GM21390 (cell line): ENCODE measurements around the gene RRAD.
A peak's percentile ranks its signal among the peaks of the same experiment; 100 is the strongest.

Experiments
- ATAC-seq: cut with Tn5 transposase; IDR thresholded peaks from one replicate; pipeline ENCODE4 v1.9.1; 2021; ENCODE audit not compliant: unreplicated experiment

RRAD gene

DNA sequence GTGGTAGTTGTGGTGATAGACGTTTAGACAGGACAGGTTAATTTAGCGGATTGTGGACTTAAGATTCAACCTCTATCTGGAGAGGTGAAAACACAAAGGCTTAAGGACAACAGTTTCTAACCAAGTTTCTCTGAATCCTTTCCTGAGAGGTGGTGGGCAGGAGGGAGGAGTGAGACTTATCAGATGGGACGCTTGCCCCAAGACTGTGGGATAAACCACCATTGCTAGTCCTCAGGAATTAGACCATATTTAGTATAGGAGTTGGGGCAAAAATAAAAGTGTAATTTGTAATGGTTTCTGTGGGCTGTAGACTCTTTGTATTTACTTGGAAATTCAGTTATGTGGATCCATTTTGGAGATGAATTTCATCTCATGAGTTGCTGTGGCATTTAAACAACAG lies 38.4 kb downstream of the RRAD start:
- no peak for ATAC-seq

DNA sequence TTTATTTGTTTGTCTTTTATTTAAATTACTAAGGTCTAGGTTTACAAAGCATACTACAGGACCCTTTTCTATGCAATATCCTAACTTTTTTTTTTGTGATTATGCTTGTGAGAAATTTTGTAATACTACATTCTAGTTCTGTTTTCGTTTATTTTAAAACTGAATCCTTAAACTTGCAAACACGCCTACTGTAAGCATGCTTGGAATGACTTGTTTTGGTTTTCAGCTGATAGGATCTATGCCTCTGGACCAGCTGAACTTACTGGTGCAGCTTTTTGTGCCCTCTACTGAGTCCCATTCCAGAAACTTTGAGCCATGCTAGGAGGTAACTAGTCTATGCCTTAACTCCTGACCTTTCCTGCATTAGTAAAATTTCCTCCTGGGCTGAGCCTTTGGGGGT lies 39.0 kb downstream of the RRAD start:
- ATAC-seq, result no peak

DNA sequence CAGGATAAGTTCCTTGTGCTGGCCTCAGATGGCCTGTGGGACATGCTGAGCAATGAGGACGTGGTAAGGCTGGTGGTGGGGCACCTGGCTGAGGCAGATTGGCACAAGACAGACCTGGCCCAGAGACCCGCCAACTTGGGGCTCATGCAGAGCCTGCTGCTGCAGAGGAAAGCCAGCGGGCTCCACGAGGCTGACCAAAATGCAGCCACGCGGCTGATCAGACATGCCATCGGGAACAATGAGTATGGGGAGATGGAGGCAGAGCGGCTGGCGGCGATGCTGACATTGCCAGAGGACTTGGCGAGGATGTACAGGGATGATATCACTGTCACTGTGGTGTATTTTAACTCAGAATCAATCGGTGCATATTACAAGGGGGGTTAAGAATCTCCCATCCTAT lies 39.8 kb downstream of the RRAD start:
- ATAC-seq, result no peak

DNA sequence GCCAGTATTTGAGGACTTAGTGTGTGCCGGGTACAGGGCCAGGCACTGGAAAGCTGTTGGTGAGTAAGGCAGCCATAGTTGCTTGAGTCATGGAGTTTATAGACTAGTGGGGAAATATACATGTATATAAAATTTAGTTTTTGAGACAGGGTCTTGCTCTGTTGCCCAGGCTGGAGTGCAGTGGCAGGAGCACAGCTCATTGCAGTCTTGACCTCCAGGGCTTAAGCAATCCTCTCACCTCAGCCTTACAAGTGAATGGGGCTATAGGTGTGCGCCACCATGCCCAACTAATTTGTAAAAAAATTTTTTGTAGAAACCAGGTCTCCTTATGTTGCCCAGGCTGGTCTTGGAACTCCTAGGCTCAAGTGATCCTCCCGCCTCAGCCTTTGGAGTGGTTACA lies 42.6 kb downstream of the RRAD start:
- ATAC-seq, result no peak

DNA sequence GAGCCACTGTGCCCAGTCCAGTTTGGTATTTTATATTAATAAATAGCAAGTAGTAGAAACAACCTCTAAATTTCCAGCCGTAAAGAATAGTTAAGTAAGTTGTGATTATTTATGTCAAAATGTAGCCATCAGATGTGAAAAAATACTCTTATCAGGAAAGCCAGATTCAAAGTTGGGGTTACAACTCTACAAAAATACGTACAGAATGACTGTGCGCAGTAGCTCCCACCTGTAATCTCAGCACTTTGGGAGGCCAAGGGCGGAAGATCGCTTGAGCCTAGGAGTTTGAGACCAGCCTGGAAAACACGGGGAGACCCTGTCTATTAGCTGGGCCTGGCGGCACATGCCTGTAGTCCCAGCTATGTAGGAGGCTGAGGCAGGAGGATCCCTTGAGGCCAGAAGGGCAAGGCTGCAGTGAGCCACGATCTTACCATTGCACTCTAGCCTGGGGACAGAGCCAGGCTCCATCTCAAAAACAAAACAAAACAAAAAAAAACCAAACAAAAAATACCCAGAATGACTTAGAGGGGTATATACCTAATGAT lies 43.3 kb downstream of the RRAD start:
- no peak for ATAC-seq

DNA sequence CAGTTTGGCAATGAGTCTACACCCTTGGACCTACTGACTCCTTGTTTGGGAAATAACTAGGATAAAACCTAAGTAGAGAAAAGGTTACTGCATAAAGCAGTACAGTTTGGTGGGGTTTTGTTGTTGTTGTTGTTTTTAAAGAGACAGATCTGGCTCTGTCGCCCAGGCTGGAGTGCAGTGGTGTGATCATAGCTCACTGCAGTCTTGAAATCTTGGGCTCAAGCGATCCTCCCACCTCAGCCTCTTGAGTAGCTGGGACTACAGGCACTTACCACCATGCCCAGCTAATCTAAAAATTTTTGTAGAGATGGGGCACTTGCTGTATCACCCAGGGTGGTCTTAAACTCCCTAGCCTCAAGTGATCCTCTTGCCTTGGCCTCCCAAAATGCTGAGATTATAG lies 43.8 kb downstream of the RRAD start:
- no peak for ATAC-seq

DNA sequence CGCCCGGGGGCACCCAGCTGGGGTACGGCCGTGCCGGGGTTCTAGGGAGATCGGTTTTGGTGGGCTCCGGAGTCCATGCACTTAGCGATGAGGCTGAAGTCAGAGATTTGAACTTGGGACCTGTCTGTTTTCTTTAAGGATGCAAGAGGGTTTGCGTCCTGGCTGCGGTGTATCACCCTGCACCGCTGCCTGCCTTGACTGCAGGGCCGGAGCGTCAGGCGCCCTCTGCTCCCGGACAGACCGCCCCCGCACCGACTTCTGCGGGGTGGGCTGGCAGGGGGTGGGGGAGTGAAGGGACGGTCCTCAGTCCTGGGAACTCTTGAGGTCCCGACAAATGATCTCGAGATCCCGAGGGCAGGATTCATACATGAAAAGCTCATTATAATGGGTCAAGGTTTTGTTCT lies 44.3 kb downstream of the RRAD start:
- ATAC-seq, result no peak

DNA sequence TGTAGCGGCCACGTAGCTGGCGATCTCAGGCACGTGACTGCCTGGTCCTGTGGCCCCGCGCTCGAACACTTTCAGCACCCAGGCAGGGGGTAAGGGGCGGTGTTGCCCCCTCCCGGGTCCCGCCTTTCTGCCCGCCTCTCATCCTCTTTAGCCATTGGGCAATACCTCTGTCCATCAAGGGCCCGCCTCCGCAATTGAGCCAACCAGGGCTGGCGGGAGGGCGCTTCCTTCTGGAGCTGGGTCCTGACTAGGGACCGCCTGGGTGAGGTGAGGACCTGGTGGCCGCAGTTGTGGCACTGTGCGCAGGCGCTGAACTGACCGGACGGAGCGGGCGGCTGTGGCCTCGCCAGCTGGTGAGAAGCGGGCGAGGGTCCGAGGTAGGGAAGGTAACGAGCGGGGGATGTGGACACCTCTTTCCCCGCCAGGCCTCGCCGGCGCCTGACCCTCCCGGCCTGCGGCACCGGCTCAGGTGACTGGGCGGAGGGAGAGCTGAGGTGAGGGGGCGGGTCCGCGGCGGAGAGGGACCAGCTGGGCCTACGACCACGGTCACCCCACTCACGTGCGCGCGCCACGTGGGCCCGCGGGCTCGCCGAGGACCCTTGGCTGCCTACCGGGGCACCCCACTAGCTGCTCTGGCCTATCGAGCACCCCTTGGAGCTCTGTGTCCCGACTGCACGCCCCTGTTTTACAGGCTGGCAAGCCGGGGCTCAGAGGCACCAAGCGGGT lies 44.9 kb downstream of the RRAD start, which contains the start of gene PDP2:
TSS of gene PDP2 (plus strand) at position 228 of the 726 bp plus-strand sequence. CDS start 3,770 bp downstream, outside the sequence.
- peak; percentile 96 for ATAC-seq

DNA sequence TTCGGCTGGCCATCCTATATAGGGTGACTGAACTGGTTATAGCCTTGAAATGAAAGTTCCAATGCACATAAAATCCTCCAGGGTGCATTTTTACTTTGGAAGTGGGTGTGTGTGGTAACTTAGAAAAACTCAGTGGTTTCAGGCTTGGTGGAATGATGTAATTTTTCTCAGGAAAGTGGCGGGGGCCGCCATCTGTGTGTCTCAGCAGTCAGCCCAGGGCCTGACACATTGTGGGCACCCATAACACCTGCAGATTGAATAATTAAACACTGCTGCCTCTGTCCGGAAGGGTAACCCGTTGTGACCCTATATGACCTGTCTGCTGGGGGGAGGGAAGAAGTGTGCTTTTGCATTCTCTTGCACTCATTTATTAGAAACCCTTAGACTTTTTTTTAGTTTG lies 47.3 kb downstream of the RRAD start:
- no peak for ATAC-seq

DNA sequence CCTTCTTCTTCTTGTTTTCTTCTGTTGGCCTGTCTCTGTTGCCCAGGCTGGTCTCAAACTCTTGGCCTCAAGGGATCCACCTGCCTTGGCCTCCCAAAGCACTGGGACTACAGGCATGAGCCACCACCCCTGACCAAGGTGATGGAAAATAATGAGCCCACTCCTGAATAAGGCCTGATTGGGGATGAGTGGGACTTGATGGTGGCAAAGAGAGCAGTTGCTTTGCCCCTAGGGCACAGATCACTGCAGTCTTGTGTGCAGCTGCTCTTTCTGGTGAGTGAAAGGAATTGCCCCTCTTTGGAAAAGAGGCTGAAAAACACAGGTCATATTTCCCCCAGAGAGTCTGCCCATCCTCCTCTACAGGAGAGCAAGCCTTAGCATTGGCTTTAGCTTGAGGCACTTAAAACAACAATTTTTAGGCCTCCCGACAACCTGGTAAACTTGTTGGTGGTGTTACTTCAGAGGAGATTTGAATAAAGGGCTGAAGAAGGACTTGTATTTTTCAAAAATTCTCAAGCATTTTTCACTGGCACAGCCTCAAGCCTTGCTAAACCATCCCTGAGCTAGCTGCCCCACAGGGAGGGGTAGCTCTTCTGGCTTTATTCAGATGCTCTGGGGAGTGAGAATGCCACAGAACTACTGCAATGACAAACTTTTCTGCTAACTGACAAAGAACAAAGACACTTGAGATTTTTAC lies 51.1 kb downstream of the RRAD start:
- no peak for ATAC-seq

DNA sequence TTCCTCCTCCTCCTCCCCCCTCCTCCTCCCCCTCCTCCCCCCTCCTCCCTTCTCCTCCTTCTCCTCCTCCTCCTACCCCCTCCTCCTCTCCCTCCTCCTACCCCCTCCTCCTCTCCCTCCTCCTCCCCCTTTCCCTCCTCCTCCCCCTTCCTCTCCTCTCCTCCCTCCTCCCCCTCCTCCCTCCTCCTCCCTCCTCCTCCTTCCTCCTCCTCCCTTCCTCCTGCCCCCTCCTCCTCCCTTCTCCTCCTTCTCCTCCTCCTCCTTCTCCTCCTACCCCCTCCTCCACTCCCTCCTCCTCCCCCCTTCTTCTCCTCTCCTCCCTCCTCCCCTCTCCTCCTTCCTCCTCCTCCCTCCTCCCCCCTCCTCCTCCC lies 51.7 kb downstream of the RRAD start:
- ATAC-seq, result no peak

DNA sequence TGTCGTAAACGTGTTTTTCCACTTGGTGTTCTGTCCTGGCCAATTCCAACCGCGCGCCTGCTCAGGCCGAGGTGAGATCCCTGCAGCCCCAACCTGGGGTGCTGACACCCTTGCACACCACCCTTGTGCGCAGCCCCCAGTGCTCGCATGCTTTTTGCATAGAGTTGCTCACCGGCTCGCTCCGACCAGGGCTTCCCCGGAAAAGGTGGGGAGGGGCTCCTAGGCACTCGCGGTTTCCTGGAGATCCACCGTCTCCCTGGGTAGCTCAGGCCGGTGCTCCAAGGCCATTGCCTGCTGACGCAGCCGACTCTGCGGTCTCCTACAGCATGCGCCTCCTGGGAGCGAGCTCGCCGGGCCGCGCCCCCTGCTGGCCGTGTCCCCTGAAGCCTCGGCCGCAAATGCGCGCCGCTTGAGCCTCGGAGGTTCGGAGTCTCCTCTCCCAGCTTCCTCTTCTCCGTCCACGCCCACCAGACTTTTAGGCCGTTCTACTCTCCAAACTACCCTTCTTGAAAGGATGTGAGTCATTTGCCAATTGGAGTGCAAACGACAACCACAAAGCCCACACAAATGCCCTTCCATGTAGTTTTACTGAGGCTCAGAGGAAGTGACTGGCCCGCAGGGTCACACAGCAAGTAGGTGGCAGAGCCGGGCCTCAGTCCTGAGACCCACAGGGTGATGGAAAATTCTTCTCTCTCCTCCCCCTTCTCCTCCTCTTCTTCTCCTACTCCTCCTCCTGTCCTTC lies 52.2 kb downstream of the RRAD start:
- ATAC-seq, result peak; percentile 92

DNA sequence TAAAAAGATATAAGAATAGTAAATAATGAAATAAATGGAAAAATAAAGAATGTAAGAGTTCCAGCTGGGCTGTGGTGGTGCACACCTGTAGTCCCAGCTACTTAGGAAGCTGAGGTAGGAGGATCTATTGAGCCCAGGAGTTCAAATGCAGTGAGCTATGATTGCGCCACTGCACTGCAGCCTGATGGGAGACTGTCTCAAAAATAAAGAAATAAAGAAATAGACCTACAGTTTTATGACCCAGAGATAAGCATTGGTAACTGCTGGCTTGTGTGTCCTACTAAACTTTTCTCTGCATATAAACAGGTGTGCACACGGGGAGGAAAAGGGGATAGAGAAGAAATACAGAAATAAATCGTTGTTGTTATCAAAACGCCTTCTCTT lies 52.8 kb downstream of the RRAD start:
- no peak for ATAC-seq

DNA sequence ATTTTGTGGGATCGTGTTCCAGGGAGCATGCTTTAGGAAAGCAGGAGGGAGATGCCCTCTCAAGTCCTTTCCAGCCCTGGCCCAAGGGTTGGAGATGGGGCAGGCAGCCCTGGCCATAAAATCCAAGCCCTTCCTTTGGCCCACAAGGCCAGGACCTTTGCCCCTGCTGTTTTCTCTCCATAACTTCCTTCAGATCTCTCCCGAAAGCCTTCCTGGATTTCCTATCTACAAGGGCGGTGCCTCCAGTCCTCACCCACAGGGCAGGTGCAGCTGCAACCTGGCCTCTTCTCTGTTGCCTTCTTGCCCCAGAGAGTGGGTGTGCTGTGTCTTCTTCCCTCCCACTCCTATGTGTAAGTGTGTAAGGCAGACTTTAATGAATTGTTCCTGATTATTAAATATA lies 53.5 kb downstream of the RRAD start:
- ATAC-seq, result no peak
